ENCODE results near the gene CCL23. TPM values are rescaled to one million over a fixed set of nuclear protein-coding genes. Genes with fewer than 3 reads are reported as not detected.
A peak's percentile ranks its signal among the peaks of the same experiment; 100 is the strongest.

CCL23 gene
- total RNA-seq, 6 experiments from 2014 or later = 1.1 to 12.7 (median 2.1) TPM

GRCh38 chr17:36011201-36011600 lies 6.6 kb downstream of the CCL23 start:
- Histone ChIP-seq H3K27me3 (no peaks in the 10 kb centered on the region), H3K27ac (no peak overlapping the region), H3K36me3 (no peaks in the 10 kb centered on the region), H3K4me1 (peaks cover 0 to 14% (median 6%) of the 10 kb centered on the region in 4 donors), H3K4me3 (no peak overlapping the region), H3K9me3 (no peaks in the 10 kb centered on the region)
- no peak for DNase-seq
- TF ChIP-seq POLR2A (IDR thresholded peaks at IDR 0.05) (no peak), CTCF (IDR thresholded peaks at IDR 0.05) (no peak)
- 72% methylated on average over 2 of the region's 2 CpGs for WGBS (ENCODE audit: insufficient coverage, low coverage, low lambda C conversion rate, missing lambda C conversion rate)
- intact Hi-C loops (cut with DNase I) = loop anchor here in 1 of 2 donors (10.0 kb wide), 1 partner anchor 54 kb away; the partner anchor contains the start of gene CCL18
- ATAC-seq = no peak

- TF ChIP-seq CTCF (IDR thresholded peaks at IDR 0.05) (peak; percentile 38 to 61 (median 40)), POLR2A (IDR thresholded peaks at IDR 0.05) (no peak)
- DNase-seq (no peak), ATAC-seq (peak; percentile 6 to 59 (median 38))
- no peaks in the 10 kb centered on the region for H3K27me3 ChIP-seq
- H3K36me3 ChIP-seq = no peaks in the 10 kb centered on the region
- peaks cover 0 to 33% (median 10%) of the 10 kb centered on the region in 4 donors for H3K4me1 ChIP-seq
- H3K9me3 ChIP-seq = no peaks in the 10 kb centered on the region
- 78% methylated on average over 13 of the region's 14 CpGs for WGBS (ENCODE audit: insufficient coverage, low coverage, low lambda C conversion rate, missing lambda C conversion rate)
- H3K27ac ChIP-seq = no peak overlapping the region
- H3K4me3 ChIP-seq = no peak overlapping the region
- intact Hi-C loops (cut with DNase I) = no loop called here
Measured at GRCh38 chr17:36008998-36009665, 8.6 kb downstream of the CCL23 start.

- Histone ChIP-seq H3K4me3 (no peak overlapping the region), H3K27me3 (no peaks in the 10 kb centered on the region), H3K27ac (peak overlapping the region; percentile 2 to 53 (median 19)), H3K4me1 (peaks cover 0 to 54% (median 17%) of the 10 kb centered on the region in 4 donors), H3K36me3 (no peaks in the 10 kb centered on the region), H3K9me3 (no peaks in the 10 kb centered on the region)
- intact Hi-C loops (cut with DNase I) = no loop called here
- DNase-seq (no peak), ATAC-seq (peak in 1 of 4 donors; percentile 8)
- 17% methylated on average over 4 of the region's 4 CpGs for WGBS (ENCODE audit: insufficient coverage, low coverage, low lambda C conversion rate, missing lambda C conversion rate)
- no peak for TF ChIP-seq POLR2A (IDR thresholded peaks at IDR 0.05)
- peak in 1 of 4 donors; percentile 24 for TF ChIP-seq CTCF (IDR thresholded peaks at IDR 0.05)
Measured at GRCh38 chr17:36004594-36005108, 13.1 kb downstream of the CCL23 start.

DNA sequence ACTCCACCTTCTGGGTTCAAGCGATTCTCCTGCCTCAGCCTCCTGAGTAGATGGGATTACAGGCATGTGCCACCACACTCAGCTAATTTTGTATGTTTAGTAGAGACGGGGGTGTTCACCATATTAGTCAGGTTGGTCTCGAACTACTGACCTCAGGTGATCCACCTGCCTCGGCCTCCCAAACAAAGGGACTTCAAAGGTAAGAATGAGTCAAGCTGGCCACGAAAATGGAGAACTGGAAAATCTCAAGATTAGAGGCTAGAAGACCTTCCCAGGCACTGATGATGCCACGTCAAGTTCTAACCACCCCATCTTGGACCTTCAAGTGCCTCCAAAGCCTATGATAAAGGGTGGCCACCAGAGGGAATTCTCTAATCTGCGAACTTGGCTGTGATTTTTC lies 15.1 kb downstream of the CCL23 start:
- TF ChIP-seq POLR2A (IDR thresholded peaks at IDR 0.05) (no peak), CTCF (IDR thresholded peaks at IDR 0.05) (no peak)
- DNase-seq (no peak), ATAC-seq (no peak)
- peaks cover 0 to 11% (median 1%) of the 10 kb centered on the region in 4 donors for H3K36me3 ChIP-seq
- WGBS (ENCODE audit: insufficient coverage, low coverage, low lambda C conversion rate, missing lambda C conversion rate) = 75% methylated on average over 6 of the region's 7 CpGs
- H3K4me3 ChIP-seq = no peak overlapping the region
- intact Hi-C loops (cut with DNase I) = no loop called here
- no peaks in the 10 kb centered on the region for H3K27me3 ChIP-seq
- peak overlapping the region in 2 of 3 donors; percentile 5 to 74 for H3K27ac ChIP-seq
- H3K4me1 ChIP-seq = peaks cover 0 to 53% (median 20%) of the 10 kb centered on the region in 4 donors
- H3K9me3 ChIP-seq = no peaks in the 10 kb centered on the region
